ENCODE results near the gene CYP27A1. TPM values are rescaled to one million over a fixed set of nuclear protein-coding genes. Genes with fewer than 3 reads are reported as not detected.

The CYP27A1 gene
- total RNA-seq, 1 experiment from 2014 or later = 1.2 TPM

- Histone ChIP-seq H3K27ac (ENCODE audit: low read depth, low read length, poor library complexity, severe bottlenecking) (no peak overlapping the region), H3K36me3 (ENCODE audit: insufficient read depth, low read length, poor library complexity, severe bottlenecking) (no peaks in the 10 kb centered on the region), H3K4me3 (ENCODE audit: low read depth, low read length, poor library complexity, severe bottlenecking) (no peak overlapping the region), H3K9me3 (ENCODE audit: low read depth, low read length, poor library complexity, severe bottlenecking) (peaks cover 7% of the 10 kb centered on the region), H3K27me3 (replicated peaks; ENCODE audit: insufficient read depth, low read depth, low read length, poor library complexity) (no peaks in the 10 kb centered on the region), H3K4me1 (ENCODE audit: insufficient read depth, low read length, poor library complexity, severe bottlenecking) (peaks cover 15% of the 10 kb centered on the region)
- no peak for DNase-seq (ENCODE audit: low spot score)
- BruUV-seq (replicated peaks) = no TSS peak
- ChIA-PET CTCF (interaction anchor here (0.6 kb wide), 1 partner anchor 175 kb away, joined by 3 read pairs; no protein-coding TSS in a partner anchor), POLR2A (ENCODE audit: low non-redundant PET) (no interaction called here)
- no peak for TF ChIP-seq EZH2 (IDR thresholded peaks at IDR 0.05; ENCODE audit: borderline replicate concordance, low read depth, low read length, poor library complexity, severe bottlenecking)
- TF ChIP-seq CTCF (conservative IDR thresholded peaks at IDR 0.05; ENCODE audit: low read depth, low read length) = no peak
- intact Hi-C loops (cut with micrococcal nuclease; ENCODE audit: unreplicated experiment) = no loop called here
Measured at GRCh38 chr2:218804817-218805216, 22.9 kb downstream of the CYP27A1 start.

- Histone ChIP-seq H3K27ac (ENCODE audit: low read depth, low read length, poor library complexity, severe bottlenecking) (peak overlapping the region; percentile 74), H3K4me1 (ENCODE audit: insufficient read depth, low read length, poor library complexity, severe bottlenecking) (peaks cover 15% of the 10 kb centered on the region), H3K4me3 (ENCODE audit: low read depth, low read length, poor library complexity, severe bottlenecking) (no peak overlapping the region), H3K27me3 (replicated peaks; ENCODE audit: insufficient read depth, low read depth, low read length, poor library complexity) (no peaks in the 10 kb centered on the region), H3K9me3 (ENCODE audit: low read depth, low read length, poor library complexity, severe bottlenecking) (peaks cover 7% of the 10 kb centered on the region), H3K36me3 (ENCODE audit: insufficient read depth, low read length, poor library complexity, severe bottlenecking) (no peaks in the 10 kb centered on the region)
- POLR2A ChIA-PET (ENCODE audit: low non-redundant PET) = no interaction called here
- TF ChIP-seq EZH2 (IDR thresholded peaks at IDR 0.05; ENCODE audit: borderline replicate concordance, low read depth, low read length, poor library complexity, severe bottlenecking) (no peak), CTCF (conservative IDR thresholded peaks at IDR 0.05; ENCODE audit: low read depth, low read length) (no peak)
- CTCF ChIA-PET = no interaction called here
- DNase-seq (ENCODE audit: low spot score) = peak; percentile 55
- intact Hi-C loops (cut with micrococcal nuclease; ENCODE audit: unreplicated experiment) = no loop called here
- BruUV-seq (replicated peaks) = no TSS peak
Measured at GRCh38 chr2:218805627-218806026, 23.7 kb downstream of the CYP27A1 start.

GRCh38 chr2:218806346-218806978 is 24.5 kb downstream of the CYP27A1 start:
- H3K27me3 ChIP-seq (replicated peaks; ENCODE audit: insufficient read depth, low read depth, low read length, poor library complexity) = no peaks in the 10 kb centered on the region
- H3K36me3 ChIP-seq (ENCODE audit: insufficient read depth, low read length, poor library complexity, severe bottlenecking) = no peaks in the 10 kb centered on the region
- ChIA-PET POLR2A (ENCODE audit: low non-redundant PET) (interaction anchor here (0.7 kb wide), 1 partner anchor 9 kb away, joined by 12 read pairs; no protein-coding TSS in a partner anchor), CTCF (no interaction called here)
- H3K9me3 ChIP-seq (ENCODE audit: low read depth, low read length, poor library complexity, severe bottlenecking) = peaks cover 7% of the 10 kb centered on the region
- no peak overlapping the region for H3K4me3 ChIP-seq (ENCODE audit: low read depth, low read length, poor library complexity, severe bottlenecking)
- peak overlapping the region; percentile 74 for H3K27ac ChIP-seq (ENCODE audit: low read depth, low read length, poor library complexity, severe bottlenecking)
- BruUV-seq (replicated peaks) = no TSS peak
- peaks cover 15% of the 10 kb centered on the region for H3K4me1 ChIP-seq (ENCODE audit: insufficient read depth, low read length, poor library complexity, severe bottlenecking)
- no peak for TF ChIP-seq EZH2 (IDR thresholded peaks at IDR 0.05; ENCODE audit: borderline replicate concordance, low read depth, low read length, poor library complexity, severe bottlenecking)
- peak; percentile 92 for DNase-seq (ENCODE audit: low spot score)
- intact Hi-C loops (cut with micrococcal nuclease; ENCODE audit: unreplicated experiment) = no loop called here

- POLR2A ChIA-PET (ENCODE audit: low non-redundant PET) = no interaction called here
Measured at GRCh38 chr2:218807626-218808025, 25.7 kb downstream of the CYP27A1 start.

More at GRCh38 chr2:218807626-218808025, 25.7 kb downstream of the CYP27A1 start:
- no peak for TF ChIP-seq CTCF (conservative IDR thresholded peaks at IDR 0.05; ENCODE audit: low read depth, low read length)
- no peak for TF ChIP-seq EZH2 (IDR thresholded peaks at IDR 0.05; ENCODE audit: borderline replicate concordance, low read depth, low read length, poor library complexity, severe bottlenecking)
- no peak overlapping the region for H3K27ac ChIP-seq (ENCODE audit: low read depth, low read length, poor library complexity, severe bottlenecking)
- no peak overlapping the region for H3K4me3 ChIP-seq (ENCODE audit: low read depth, low read length, poor library complexity, severe bottlenecking)
- no peaks in the 10 kb centered on the region for H3K36me3 ChIP-seq (ENCODE audit: insufficient read depth, low read length, poor library complexity, severe bottlenecking)
- no peak for DNase-seq (ENCODE audit: low spot score)
- H3K9me3 ChIP-seq (ENCODE audit: low read depth, low read length, poor library complexity, severe bottlenecking) = peaks cover 7% of the 10 kb centered on the region
- no TSS peak for BruUV-seq (replicated peaks)
- intact Hi-C loops (cut with micrococcal nuclease; ENCODE audit: unreplicated experiment) = no loop called here
- CTCF ChIA-PET = no interaction called here
- H3K27me3 ChIP-seq (replicated peaks; ENCODE audit: insufficient read depth, low read depth, low read length, poor library complexity) = no peaks in the 10 kb centered on the region
- peaks cover 15% of the 10 kb centered on the region for H3K4me1 ChIP-seq (ENCODE audit: insufficient read depth, low read length, poor library complexity, severe bottlenecking)

Measured in A673 (cell line).